ENCODE measurements around the gene LIN28B.

LIN28B gene

GRCh38 chr6:105109955-105110895 is 153.3 kb downstream of the LIN28B start:
- no peak for DNase-seq (ENCODE audit: low read depth)

DNA sequence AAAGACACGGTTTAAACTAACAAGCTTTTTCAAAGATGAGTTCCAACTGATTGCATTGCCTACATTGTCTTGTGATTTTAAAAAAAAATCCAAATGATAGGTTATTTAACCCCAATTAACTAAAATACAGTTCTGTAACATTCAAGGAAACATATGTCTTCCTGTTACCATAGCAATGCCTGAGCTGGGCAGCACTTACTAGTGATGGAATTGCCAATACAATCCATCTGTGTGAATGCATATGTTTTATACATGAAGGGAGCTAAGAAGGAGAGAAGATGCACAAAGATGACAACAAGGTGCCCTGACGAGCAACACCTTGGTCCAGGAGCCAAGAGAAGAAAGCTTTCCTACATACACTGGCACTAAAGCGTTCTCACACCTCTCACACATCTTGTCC is 154.2 kb downstream of the LIN28B start:
- no peak for DNase-seq (ENCODE audit: low read depth)

DNA sequence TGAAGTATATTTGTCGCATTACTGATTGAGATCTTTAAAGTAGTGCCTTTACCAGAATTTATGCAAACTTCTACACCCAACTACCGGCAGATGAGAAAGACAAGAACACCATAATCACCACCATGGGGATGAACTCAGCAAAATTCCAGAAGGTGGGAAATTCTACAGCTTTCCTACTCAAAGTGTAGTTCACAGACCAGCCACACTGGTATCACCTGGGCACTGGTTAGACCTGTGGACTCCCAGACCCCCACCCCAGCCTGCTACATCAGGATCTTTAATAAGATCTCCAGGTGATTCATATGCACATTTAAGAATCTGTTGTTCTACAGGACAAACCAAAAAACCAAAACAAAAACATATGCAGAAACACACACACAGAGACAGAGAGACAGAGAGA is 155.0 kb downstream of the LIN28B start:
- no peak for DNase-seq (ENCODE audit: low read depth)

- DNase-seq (ENCODE audit: low read depth), result no peak
Measured at GRCh38 chr6:105112577-105112976, 155.7 kb downstream of the LIN28B start.

- DNase-seq (ENCODE audit: low read depth), result no peak
Measured at GRCh38 chr6:105113422-105113821, 156.5 kb downstream of the LIN28B start.

DNA sequence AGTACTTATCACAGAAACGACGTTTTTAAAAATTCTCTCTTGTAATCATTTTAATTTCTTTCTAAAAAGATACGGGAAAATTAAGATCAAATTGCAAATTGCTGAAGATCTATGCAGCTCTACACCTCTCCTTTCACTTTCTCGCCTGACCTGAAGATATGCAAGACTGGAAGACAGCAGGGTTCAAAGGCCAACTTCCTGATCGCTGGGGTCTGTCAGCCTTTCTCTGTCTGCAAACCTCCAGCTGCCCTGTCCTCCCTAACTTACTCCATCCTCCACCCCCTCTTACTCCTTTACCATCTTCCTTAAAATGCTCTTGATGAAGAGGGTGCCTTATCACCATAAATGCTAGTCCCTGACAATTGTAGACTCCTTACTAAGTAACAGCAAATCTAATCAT is 159.2 kb downstream of the LIN28B start:
- no peak for DNase-seq (ENCODE audit: low read depth)

GRCh38 chr6:105120570-105120969 is 163.7 kb downstream of the LIN28B start:
- no peak for DNase-seq (ENCODE audit: low read depth)

DNA sequence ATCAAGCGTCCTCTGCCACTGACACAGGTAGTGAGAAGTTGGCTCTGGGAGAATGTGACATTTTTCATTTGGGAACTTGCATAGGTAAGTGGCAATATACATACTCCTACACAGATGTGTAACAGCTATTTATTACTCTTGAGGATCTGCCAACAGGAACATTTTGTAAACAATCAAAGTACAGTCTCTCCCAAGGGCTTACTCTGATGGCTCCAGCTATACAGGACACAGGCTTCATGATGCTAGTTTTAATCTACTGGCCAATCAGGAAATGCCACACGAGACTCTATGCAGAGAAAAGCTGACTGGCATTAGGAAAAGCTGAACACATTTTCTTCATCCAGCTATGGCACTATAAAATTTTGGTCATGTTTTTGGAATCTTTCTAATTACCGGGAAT is 165.1 kb downstream of the LIN28B start:
- no peak for DNase-seq (ENCODE audit: low read depth)

GRCh38 chr6:105122717-105123116 is 165.8 kb downstream of the LIN28B start:
- no peak for DNase-seq (ENCODE audit: low read depth)

Measured in non-pigmented ciliary epithelial cell (primary cell).